Ovary (tissue), 9 donors: ENCODE measurements around the gene GPR141. TPM values are rescaled to one million over a fixed set of nuclear protein-coding genes. Genes with fewer than 3 reads are reported as not detected.

Experiments used
- DNase-seq, 5 donors: peaks; one replicate each; pipeline ENCODE4 v3.0.0-alpha.2; 2019 to 2020
- H3K27ac ChIP-seq, 2 donors: fragments of 200-600 bp; one replicate each; pipeline versions ENCODE4 v1.5.1 to v1.8.0; 2019 to 2022
- H3K27me3 ChIP-seq: fragments of 200-600 bp; one replicate; pipeline ENCODE4 v1.8.0; 2022
- H3K36me3 ChIP-seq: fragments of 200-600 bp; sonication (generic); one replicate; pipeline ENCODE4 v1.5.1; 2019
- H3K4me1 ChIP-seq: one replicate; pipeline ENCODE4 v1.8.1; 2013; ENCODE audit warnings: mild to moderate bottlenecking, moderate library complexity; ENCODE audit not compliant: insufficient read depth
- H3K4me3 ChIP-seq: fragments of 200-600 bp; sonication (generic); one replicate; pipeline ENCODE4 v1.5.1; 2017
- H3K9me3 ChIP-seq, 2 donors: fragments of 200-600 bp in 1 of 2; sonication (generic) in 1 of 2; one replicate each; pipeline versions ENCODE4 v1.5.1 to v1.8.1; 2013 to 2019; ENCODE audit warnings: mild to moderate bottlenecking in 1 of 2, moderate library complexity in 1 of 2
- CTCF ChIP-seq, 3 donors: fragments of 450-650 bp in 2 of 3; fragments of 200-600 bp in 1 of 3; IDR thresholded peaks; one replicate each; pipeline versions ENCODE4 v1.5.1 to v1.8.0; 2016 to 2022; ENCODE audit warnings: antibody characterized with exemption in 3 of 3, mild to moderate bottlenecking in 1 of 3
- EP300 ChIP-seq: sonication (generic); formaldehyde crosslinking; IDR thresholded peaks from one replicate; pipeline ENCODE4 v1.6.1; 2017; ENCODE audit warnings: antibody characterized with exemption
- POLR2A ChIP-seq: fragments of 450-650 bp; IDR thresholded peaks from one replicate; pipeline ENCODE4 v1.6.1; 2017; ENCODE audit warnings: antibody characterized with exemption, mild to moderate bottlenecking, moderate library complexity
- WGBS, 3 donors: extraction: QIAGEN DNeasy Blood & Tissue Kit in 1 of 3; methylation state at CpG; one replicate each; pipeline versions ENCODE4 v1.1.5 to v1.1.7; 2013 to 2017; 5-methylcytosine and 5-hydroxymethylcytosine counted together
- intact Hi-C, 4 donors: fragments of 100-400 bp; cut with DNase I; formaldehyde crosslinking; loops; one replicate each; pipeline versions ENCODE4 v1.11.0 to v1.15.1; 2022 to 2023
- polyA plus RNA-seq, 2 donors: library from polyadenylated mRNA; stranded (reverse); fragments of 200-250 nt in 1 of 2; fragments of 350-450 nt in 1 of 2; fragmentation: Illumina TruSeq in 1 of 2; extraction: RNeasy Lipid Tissue Mini Kit (QIAGEN cat#74804) in 1 of 2; gene quantifications; one replicate each; pipeline ENCODE4 v1.2.3, GENCODE V29; 2013 to 2014
- total RNA-seq, 7 donors: library from RNA; depleted of rRNA in 2 of 7; stranded (reverse); fragments of >200 nt in 2 of 7; fragmentation: NEBNext Ultra II Directional in 3 of 7; extraction: Animal tissue kit (Norgen Biotek cat#: 25700) in 3 of 7; gene quantifications; one replicate each; pipeline versions ENCODE4 v1.1.0 to v1.2.4, GENCODE V29; 2016 to 2023
- donor health status: DM: no; HTN: no; CAD: no; lungs with moderate emphysema.
- donor health status: DM: no; HTN: no; CAD: no.
- donor health status: Bipolar disorder and iron deficiency.
- donor health status: DM: yes; HTN: yes; CAD: no.
- donor health status: DM: no; HTN: no; CAD: no.
- donor health status: DM: yes; HTN: yes; CAD: no.

The GPR141 gene
- total and polyA plus RNA-seq, 9 donors: 0.08 to 1.2 (median 0.63) TPM; not detected in 5

- H3K27ac ChIP-seq: no peak overlapping the region
- 77 to 80% (median 77%) methylated on average over 5 of the region's 5 CpGs for WGBS, 3 donors
- DNase-seq: no peak
- TF ChIP-seq CTCF (IDR thresholded peaks at IDR 0.05) (no peak), POLR2A (no peak), EP300 (no peak)
- H3K9me3 ChIP-seq: no peaks in the 10 kb centered on the region
- no peak overlapping the region for H3K4me3 ChIP-seq
- no peaks in the 10 kb centered on the region for H3K36me3 ChIP-seq
- intact Hi-C loops: no loop called here
- no peaks in the 10 kb centered on the region for H3K4me1 ChIP-seq
- no peaks in the 10 kb centered on the region for H3K27me3 ChIP-seq
These were observed 73.4 kb downstream of the GPR141 start for GRCh38 chr7:37756797-37757551.

GRCh38 chr7:37757563-37757962 lies 74.0 kb downstream of the GPR141 start:
- intact Hi-C loops: no loop called here
- H3K27ac ChIP-seq: no peak overlapping the region
- no peaks in the 10 kb centered on the region for H3K27me3 ChIP-seq
- TF ChIP-seq POLR2A (no peak), EP300 (no peak)
- no peaks in the 10 kb centered on the region for H3K9me3 ChIP-seq
- DNase-seq: no peak
- no peaks in the 10 kb centered on the region for H3K4me1 ChIP-seq
- no peak overlapping the region for H3K4me3 ChIP-seq
- WGBS, 3 donors: 70 to 91% (median 84%) methylated on average over 3 of the region's 3 CpGs
- no peaks in the 10 kb centered on the region for H3K36me3 ChIP-seq

- 80 to 86% (median 80%) methylated on average over 3 of the region's 3 CpGs for WGBS, 3 donors
These were observed 75.0 kb downstream of the GPR141 start for GRCh38 chr7:37758501-37759045.

GRCh38 chr7:37759526-37759925 lies 76.0 kb downstream of the GPR141 start:
- Histone ChIP-seq H3K36me3 (no peaks in the 10 kb centered on the region), H3K4me3 (no peak overlapping the region), H3K4me1 (no peaks in the 10 kb centered on the region), H3K9me3 (no peaks in the 10 kb centered on the region), H3K27ac (no peak overlapping the region), H3K27me3 (no peaks in the 10 kb centered on the region)
- TF ChIP-seq CTCF (IDR thresholded peaks at IDR 0.05) (no peak), POLR2A (no peak), EP300 (no peak)
- WGBS, 3 donors: 69 to 81% (median 71%) methylated on average over 5 of the region's 5 CpGs
- DNase-seq: no peak
- intact Hi-C loops: no loop called here

More at GRCh38 chr7:37758501-37759045, 75.0 kb downstream of the GPR141 start:
- H3K4me3 ChIP-seq: no peak overlapping the region
- H3K4me1 ChIP-seq: no peaks in the 10 kb centered on the region
- H3K27me3 ChIP-seq: no peaks in the 10 kb centered on the region
- H3K9me3 ChIP-seq: no peaks in the 10 kb centered on the region
- DNase-seq: no peak
- no peak for TF ChIP-seq POLR2A
- no peak for TF ChIP-seq CTCF (IDR thresholded peaks at IDR 0.05)
- no peak for TF ChIP-seq EP300
- no peaks in the 10 kb centered on the region for H3K36me3 ChIP-seq
- intact Hi-C loops: no loop called here
- no peak overlapping the region for H3K27ac ChIP-seq

- no peak overlapping the region for H3K27ac ChIP-seq
- TF ChIP-seq POLR2A (no peak), EP300 (no peak), CTCF (IDR thresholded peaks at IDR 0.05) (no peak)
- H3K36me3 ChIP-seq: no peaks in the 10 kb centered on the region
- 80 to 83% (median 82%) methylated on average over 4 of the region's 4 CpGs for WGBS, 3 donors
- DNase-seq: no peak
- no peak overlapping the region for H3K4me3 ChIP-seq
- intact Hi-C loops: no loop called here
- no peaks in the 10 kb centered on the region for H3K4me1 ChIP-seq
- H3K27me3 ChIP-seq: no peaks in the 10 kb centered on the region
- no peaks in the 10 kb centered on the region for H3K9me3 ChIP-seq
These were observed 81.9 kb downstream of the GPR141 start for GRCh38 chr7:37765421-37765829.
